Calu3 (cell line): Measurements from ENCODE around the gene TNFRSF8. TPM values are rescaled to one million over a fixed set of nuclear protein-coding genes. Genes with fewer than 3 reads are reported as not detected.

Experiments
- BruUV-seq: library from RNA; stranded (reverse); fragments of 400-500 nt; replicated peaks from 2 replicates; lab custom pipeline; 2021; lab: Mats Ljungman, UMichigan
- CTCF ChIA-PET: fragments of 300-600 bp; sonication (Branson Sonifier 250); formaldehyde crosslinking; loops from one replicate; lab custom pipeline; 2022; ENCODE audit warnings: antibody characterized with exemption; lab: Charles Lee
- DNase-seq: peaks from one replicate; pipeline ENCODE4 v3.0.0; 2022
- H3K27ac Mint-ChIP-seq: one replicate; pipeline ENCODE4 v1.8.0; 2022; ENCODE audit warnings: mixed read lengths; ENCODE audit not compliant: unreplicated experiment
- H3K27me3 Mint-ChIP-seq: one replicate; pipeline ENCODE4 v1.8.0; 2022; ENCODE audit warnings: mixed read lengths; ENCODE audit not compliant: unreplicated experiment
- H3K36me3 Mint-ChIP-seq: one replicate; pipeline ENCODE4 v1.8.0; 2022; ENCODE audit warnings: mild to moderate bottlenecking, moderate library complexity, mixed read lengths; ENCODE audit not compliant: insufficient read depth, unreplicated experiment
- H3K4me1 Mint-ChIP-seq: one replicate; pipeline ENCODE4 v1.8.0; 2022; ENCODE audit warnings: mild to moderate bottlenecking, low read depth, mixed read lengths; ENCODE audit not compliant: unreplicated experiment
- H3K4me3 Mint-ChIP-seq: one replicate; pipeline ENCODE4 v1.8.0; 2022; ENCODE audit warnings: mild to moderate bottlenecking, low read depth, moderate library complexity, mixed read lengths; ENCODE audit not compliant: unreplicated experiment
- H3K9me3 Mint-ChIP-seq: one replicate; pipeline ENCODE4 v1.8.0; 2022; ENCODE audit warnings: low read depth, mixed read lengths; ENCODE audit not compliant: unreplicated experiment
- CTCF ChIP-seq: fragments of 200-600 bp; IDR thresholded peaks from one replicate; pipeline ENCODE4 v1.8.0; 2022; ENCODE audit warnings: antibody characterized with exemption; ENCODE audit not compliant: unreplicated experiment
- intact Hi-C: fragments of 100-400 bp; cut with micrococcal nuclease; formaldehyde crosslinking; loops from one replicate; pipeline ENCODE4 v1.10.0; 2022; ENCODE audit not compliant: unreplicated experiment
- total RNA-seq: library from RNA; stranded (reverse); gene quantifications from 2 replicates; pipeline ENCODE4 v1.2.3, GENCODE V29; 2022

Gene TNFRSF8
- total RNA-seq, 1 experiment from 2014 or later: not detected

DNA sequence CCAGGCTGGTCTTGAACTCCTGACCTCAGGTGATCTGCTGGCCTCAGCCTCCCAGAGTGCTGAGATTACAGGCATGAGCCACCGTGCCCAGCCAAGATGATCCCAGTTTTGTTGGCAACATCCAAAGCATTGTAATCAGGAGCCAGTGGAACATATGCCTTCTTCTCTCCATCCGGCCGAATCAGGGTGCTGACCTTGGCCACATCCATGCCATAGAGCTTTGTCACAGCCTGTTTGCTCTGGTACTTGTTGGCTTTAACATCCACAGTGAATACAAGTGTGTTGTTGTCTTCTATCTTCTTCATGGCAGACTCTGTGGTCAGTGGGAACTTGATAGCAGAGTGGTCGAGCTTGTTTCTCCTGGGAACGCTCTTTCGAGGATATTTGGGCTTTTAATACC lies 17.1 kb downstream of the TNFRSF8 start:
- no peaks in the 10 kb centered on the region for H3K9me3 Mint-ChIP-seq
- CTCF ChIA-PET: interaction anchor here (1.0 kb wide), 2 partner anchors 23 to 28 kb away, joined by 3 to 6 read pairs; no protein-coding TSS in a partner anchor
- no peak for DNase-seq
- no peak overlapping the region for H3K4me3 Mint-ChIP-seq
- H3K27ac Mint-ChIP-seq: no peak overlapping the region
- no peaks in the 10 kb centered on the region for H3K4me1 Mint-ChIP-seq
- no TSS peak for BruUV-seq
- no peaks in the 10 kb centered on the region for H3K36me3 Mint-ChIP-seq
- intact Hi-C loops: no loop called here
- peaks cover 66% of the 10 kb centered on the region for H3K27me3 Mint-ChIP-seq
- no peak for TF ChIP-seq CTCF

GRCh38 chr1:12080773-12081556 lies 17.9 kb downstream of the TNFRSF8 start:
- H3K27me3 Mint-ChIP-seq: peaks cover 58% of the 10 kb centered on the region
- intact Hi-C loops: no loop called here
- BruUV-seq: no TSS peak
- CTCF ChIA-PET: no interaction called here
- no peaks in the 10 kb centered on the region for H3K4me1 Mint-ChIP-seq
- H3K9me3 Mint-ChIP-seq: no peaks in the 10 kb centered on the region
- no peaks in the 10 kb centered on the region for H3K36me3 Mint-ChIP-seq
- H3K27ac Mint-ChIP-seq: no peak overlapping the region
- H3K4me3 Mint-ChIP-seq: no peak overlapping the region
- DNase-seq: no peak
- TF ChIP-seq CTCF: no peak

- H3K4me3 Mint-ChIP-seq: no peak overlapping the region
- no peak overlapping the region for H3K27ac Mint-ChIP-seq
- peaks cover 55% of the 10 kb centered on the region for H3K27me3 Mint-ChIP-seq
- H3K9me3 Mint-ChIP-seq: no peaks in the 10 kb centered on the region
- intact Hi-C loops: no loop called here
- no TSS peak for BruUV-seq
- TF ChIP-seq CTCF: no peak
- CTCF ChIA-PET: no interaction called here
- no peaks in the 10 kb centered on the region for H3K4me1 Mint-ChIP-seq
- DNase-seq: no peak
- no peaks in the 10 kb centered on the region for H3K36me3 Mint-ChIP-seq
Measured at GRCh38 chr1:12081648-12082396, 18.7 kb downstream of the TNFRSF8 start.

DNA sequence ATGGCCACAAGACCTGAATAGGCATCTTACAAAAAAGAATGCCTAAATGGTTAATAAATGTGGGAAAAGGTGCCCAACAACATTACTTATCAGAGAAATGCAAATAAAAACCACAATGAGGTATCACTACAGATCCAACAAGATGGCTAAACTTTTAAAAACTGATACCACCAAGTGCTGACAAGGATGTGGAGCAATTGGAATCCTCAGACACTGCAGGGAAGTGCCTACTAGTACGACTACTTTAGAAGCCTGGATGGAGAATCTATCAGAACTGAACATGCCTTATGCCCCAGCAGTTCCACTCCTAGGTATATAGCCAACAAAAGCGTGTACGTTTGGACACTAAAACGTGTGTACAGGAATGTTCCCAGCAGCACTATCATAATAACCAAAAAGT lies 19.9 kb downstream of the TNFRSF8 start:
- Mint-ChIP-seq H3K27ac (no peak overlapping the region), H3K27me3 (peaks cover 48% of the 10 kb centered on the region), H3K9me3 (no peaks in the 10 kb centered on the region), H3K4me1 (no peaks in the 10 kb centered on the region), H3K36me3 (no peaks in the 10 kb centered on the region), H3K4me3 (no peak overlapping the region)
- CTCF ChIA-PET: no interaction called here
- BruUV-seq: no TSS peak
- intact Hi-C loops: no loop called here
- TF ChIP-seq CTCF: no peak
- DNase-seq: no peak
